PFSK-1 (cell line): ENCODE data around the gene SUMF2.
A peak's percentile ranks its signal among the peaks of the same experiment; 100 is the strongest.

Experiments
- FOXP2 ChIP-seq: optimal IDR thresholded peaks from 2 replicates; pipeline ENCODE3; 2011; ENCODE audit warnings: borderline replicate concordance, control low read depth, inconsistent platforms; ENCODE audit not compliant: insufficient read depth; ENCODE audit errors: extremely low read length, extremely low read depth
- POLR2AphosphoS5 ChIP-seq: IDR thresholded peaks from 2 replicates; pipeline ENCODE4 v1.6.1; 2012; ENCODE audit warnings: low read depth, mild to moderate bottlenecking, control low read depth, low read length, moderate library complexity
- REST ChIP-seq, 2 experiments: IDR thresholded peaks; 2 replicates each; pipeline versions ENCODE4 v1.6.1 to v1.8.0; 2011 to 2012; ENCODE audit warnings: low read depth in 2 of 2, low read length in 2 of 2, control low read depth in 1 of 2, inconsistent platforms in 1 of 2, mild to moderate bottlenecking in 1 of 2, moderate library complexity in 1 of 2; ENCODE audit not compliant: insufficient read depth in 1 of 2
- SIN3A ChIP-seq: IDR thresholded peaks from 2 replicates; pipeline ENCODE4 v1.6.1; 2012; ENCODE audit warnings: mild to moderate bottlenecking, low read length, moderate library complexity, borderline replicate concordance; ENCODE audit not compliant: insufficient read depth
- TAF1 ChIP-seq: IDR thresholded peaks from 2 replicates; pipeline ENCODE4 v1.6.1; 2012; ENCODE audit warnings: low read length, control low read depth, borderline replicate concordance; ENCODE audit not compliant: insufficient read depth

The SUMF2 gene

DNA sequence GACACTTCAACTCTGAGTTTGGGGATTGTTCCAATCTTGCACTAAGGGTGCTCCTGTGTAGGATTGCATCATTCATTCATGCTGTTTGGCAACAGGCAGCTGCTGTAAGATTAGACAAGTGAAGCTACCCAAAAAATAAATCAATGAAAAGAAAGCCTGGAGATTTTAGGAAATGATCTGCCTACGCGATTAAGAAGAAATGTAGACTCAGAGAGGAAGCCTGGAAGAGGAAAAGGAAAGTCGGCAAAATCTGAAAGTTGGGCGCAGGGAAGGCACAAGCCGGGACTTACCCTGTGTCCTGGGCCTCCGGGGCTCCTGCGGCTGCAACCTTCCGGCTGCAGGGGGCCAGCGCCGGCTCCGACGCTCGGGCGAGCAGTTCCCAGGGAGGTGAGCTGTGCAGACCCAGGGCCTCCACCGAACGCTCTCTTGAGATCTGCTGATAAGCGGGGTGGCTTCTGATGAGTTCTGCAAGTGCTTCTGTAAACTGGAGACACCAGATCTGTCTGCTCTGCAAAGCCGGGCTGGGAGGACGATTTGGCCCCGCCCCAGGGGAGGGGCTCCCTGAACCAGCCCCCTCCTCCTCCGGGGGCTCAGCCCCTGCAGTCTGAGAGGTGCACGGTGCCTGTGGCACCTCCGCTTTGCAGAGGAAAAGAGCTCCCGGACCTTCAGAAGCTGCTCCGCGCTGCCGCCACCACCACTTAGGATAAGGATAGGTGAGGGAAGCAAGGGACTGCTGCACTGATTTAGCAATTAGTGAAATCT lies 30.2 kb upstream of the SUMF2 start:
- TF ChIP-seq POLR2AphosphoS5 = peak; percentile 98
- TF ChIP-seq SIN3A = no peak
- no peak for TF ChIP-seq FOXP2
- TF ChIP-seq REST (IDR thresholded peaks at IDR 0.05; ENCODE audit: insufficient read depth in 1 of 2, low read depth in 2 of 2, low read length in 2 of 2) = no peak
- TF ChIP-seq TAF1 = peak; percentile 82

- TF ChIP-seq FOXP2 (no peak), POLR2AphosphoS5 (no peak), SIN3A (no peak), TAF1 (no peak), REST (IDR thresholded peaks at IDR 0.05; ENCODE audit: insufficient read depth in 1 of 2, low read depth in 2 of 2, low read length in 2 of 2) (no peak)
Observed at GRCh38 chr7:56040730-56041129, 23.4 kb upstream of the SUMF2 start.

DNA sequence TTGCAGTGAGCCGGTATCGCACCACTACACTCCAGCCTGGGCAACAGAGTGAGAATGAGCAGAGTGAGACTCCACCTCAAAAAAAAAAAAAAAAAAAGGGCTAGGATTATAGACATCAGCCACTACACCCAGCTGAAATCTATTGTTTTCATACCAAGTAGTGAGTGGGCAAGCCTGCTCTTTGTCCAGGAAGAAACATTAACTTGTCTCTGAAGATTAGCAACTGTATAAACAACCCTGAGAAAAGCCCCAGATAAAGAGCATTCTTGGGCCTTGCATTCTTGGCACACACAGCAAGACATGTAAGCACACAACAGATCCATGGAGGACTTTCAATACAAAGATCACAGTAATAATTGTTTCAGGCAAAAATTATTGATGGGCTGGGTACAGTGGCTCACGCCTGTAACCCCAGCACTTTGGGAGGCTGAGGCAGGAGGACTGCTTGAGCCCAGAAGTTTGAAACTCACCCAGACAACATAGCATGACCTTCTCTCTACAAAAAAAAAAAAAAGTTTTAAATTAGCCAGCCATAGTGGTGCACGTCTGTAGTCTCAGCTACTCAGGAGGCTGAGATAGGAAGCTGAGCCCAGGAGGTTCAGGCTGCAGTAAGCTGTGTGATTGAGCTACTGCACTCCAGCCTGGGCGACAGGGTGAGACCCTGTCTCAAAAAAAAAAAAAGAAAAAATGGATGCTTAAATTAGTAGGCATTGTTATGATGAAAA lies 17.2 kb upstream of the SUMF2 start:
- no peak for TF ChIP-seq SIN3A
- no peak for TF ChIP-seq REST (IDR thresholded peaks at IDR 0.05; ENCODE audit: insufficient read depth in 1 of 2, low read depth in 2 of 2, low read length in 2 of 2)
- TF ChIP-seq FOXP2 = no peak
- TF ChIP-seq TAF1 = no peak
- TF ChIP-seq POLR2AphosphoS5 = no peak

- TF ChIP-seq FOXP2 (no peak), TAF1 (no peak), SIN3A (no peak)
Observed at GRCh38 chr7:56048245-56048644, 15.8 kb upstream of the SUMF2 start.

GRCh38 chr7:56051053-56051338 lies 13.1 kb upstream of the SUMF2 start:
- TF ChIP-seq POLR2AphosphoS5 (no peak), REST (IDR thresholded peaks at IDR 0.05; ENCODE audit: insufficient read depth in 1 of 2, low read depth in 2 of 2, low read length in 2 of 2) (0 out of 4 replicates have a peak, but pooled peaks of 1 of the 2 experiments have one; percentile 49)
